ENCODE measurements around the gene TBL1Y.

- TF ChIP-seq POLR2AphosphoS5 (IDR thresholded peaks at IDR 0.05; ENCODE audit: low read depth, low read length) (no peak), POLR2A (IDR thresholded peaks at IDR 0.05; ENCODE audit: low read depth, low read length) (no peak), TAF1 (IDR thresholded peaks at IDR 0.05; ENCODE audit: low read depth, low read length) (no peak), SPI1 (IDR thresholded peaks at IDR 0.05; ENCODE audit: low read depth, low read length) (no peak), POU2F2 (IDR thresholded peaks at IDR 0.05; ENCODE audit: low read depth, low read length) (no peak)
Observed at GRCh38 chrY:7008578-7009355, 98.3 kb downstream of the TBL1Y start.

Measured in GM12891 (cell line).